Measurements from ENCODE around the gene R3HDM1. TPM values are rescaled to one million over a fixed set of nuclear protein-coding genes. Genes with fewer than 3 reads are reported as not detected.

Gene R3HDM1
- total and polyA plus RNA-seq, 2 of the 4 experiments (the other 2 are of a cell fraction), result 5.9 to 38.1 TPM

DNA sequence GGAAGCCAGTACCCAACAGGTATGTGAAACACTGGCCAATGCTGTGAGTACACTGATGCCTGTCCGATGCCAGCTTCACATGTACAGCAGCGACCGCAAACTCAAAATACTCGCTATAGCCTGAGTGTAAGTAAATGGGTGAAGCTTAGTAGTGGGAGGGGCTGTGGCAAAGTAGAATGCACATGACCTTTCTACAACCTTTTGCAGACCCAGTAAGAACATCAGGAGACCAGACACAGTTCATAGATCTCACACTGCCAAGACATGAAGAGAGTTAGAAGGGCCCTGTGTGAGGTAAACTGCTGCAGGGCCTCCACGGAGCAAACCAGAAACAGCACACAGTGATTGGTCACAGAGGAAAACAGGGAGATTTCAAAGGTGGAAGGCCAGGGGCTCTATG, 201.3 kb downstream of the R3HDM1 start:
- no peak overlapping the region for H3K18ac ChIP-seq (ENCODE audit: low read depth, low read length)
- H4K8ac ChIP-seq (ENCODE audit: low read depth in 2 of 2, low read length in 2 of 2), result no peak overlapping the region
- no peaks in the 10 kb centered on the region for H3K36me3 ChIP-seq (ENCODE audit: control insufficient read depth, insufficient read depth, low read length)
- no peak overlapping the region for H2BK5ac ChIP-seq (ENCODE audit: low read depth, low read length, poor library complexity, severe bottlenecking)
- H3K14ac ChIP-seq (replicated peaks; ENCODE audit: low read depth, low read length), result no peak overlapping the region
- H3K9me3 ChIP-seq (ENCODE audit: control insufficient read depth, insufficient read depth, low read length), result no peaks in the 10 kb centered on the region
- no peak overlapping the region for H3K9ac ChIP-seq (ENCODE audit: low read depth, low read length)
- H2AK9ac ChIP-seq (replicated peaks; ENCODE audit: low read depth, low read length, poor library complexity), result no peak overlapping the region
- no peak overlapping the region for H2AK5ac ChIP-seq (ENCODE audit: low read depth, low read length)
- WGBS, 2 experiments (ENCODE audit: extremely low coverage in 2 of 2, insufficient read length in 1 of 2), result 100% methylated on average over 2 of the region's 5 CpGs; no CpG with 5 or more reads in 1 of the 2 experiments
- H2AFZ ChIP-seq (replicated peaks; ENCODE audit: low read length, poor library complexity), result no peak overlapping the region
- no peak overlapping the region for H3K23ac ChIP-seq (ENCODE audit: low read depth, low read length)
- POLR2A ChIA-PET (ENCODE audit: unreplicated experiment), result interaction anchor here (0.5 kb wide), 1 partner anchor 27 kb away, joined by 4 read pairs; no protein-coding TSS in a partner anchor
- no peak overlapping the region for H3K4me3 ChIP-seq (ENCODE audit: insufficient read depth, low read depth, low read length)
- DNase-seq (no peak), ATAC-seq (ENCODE audit: low read depth) (no peak)
- H4K5ac ChIP-seq (ENCODE audit: low read depth, low read length), result no peak overlapping the region
- no peak for TF ChIP-seq RAD21 (IDR thresholded peaks at IDR 0.05; ENCODE audit: low read length)
- TF ChIP-seq, protein P1, sequence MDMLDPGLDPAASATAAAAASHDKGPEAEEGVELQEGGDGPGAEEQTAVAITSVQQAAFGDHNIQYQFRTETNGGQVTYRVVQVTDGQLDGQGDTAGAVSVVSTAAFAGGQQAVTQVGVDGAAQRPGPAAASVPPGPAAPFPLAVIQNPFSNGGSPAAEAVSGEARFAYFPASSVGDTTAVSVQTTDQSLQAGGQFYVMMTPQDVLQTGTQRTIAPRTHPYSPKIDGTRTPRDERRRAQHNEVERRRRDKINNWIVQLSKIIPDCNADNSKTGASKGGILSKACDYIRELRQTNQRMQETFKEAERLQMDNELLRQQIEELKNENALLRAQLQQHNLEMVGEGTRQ (IDR thresholded peaks at IDR 0.05; ENCODE audit: low read depth, low read length), result no peak
- no peak for TF ChIP-seq CTCF (conservative IDR thresholded peaks at IDR 0.05; ENCODE audit: low read depth, low read length)
- no peak for TF ChIP-seq MAZ (IDR thresholded peaks at IDR 0.05; ENCODE audit: borderline replicate concordance, low read depth, low read length)
- no peak for TF ChIP-seq SMC3 (IDR thresholded peaks at IDR 0.05; ENCODE audit: low read depth, low read length)
- TF ChIP-seq NFE2L2 (IDR thresholded peaks at IDR 0.05; ENCODE audit: low read depth, low read length), result no peak
- no peak for TF ChIP-seq RFX5 (IDR thresholded peaks at IDR 0.05; ENCODE audit: low read depth, low read length)
- no peak for TF ChIP-seq RCOR1 (IDR thresholded peaks at IDR 0.05; ENCODE audit: insufficient replicate concordance, low read length)
- TF ChIP-seq MXI1 (IDR thresholded peaks at IDR 0.05; ENCODE audit: borderline replicate concordance, low read depth, low read length), result no peak
- TF ChIP-seq, protein P2, sequence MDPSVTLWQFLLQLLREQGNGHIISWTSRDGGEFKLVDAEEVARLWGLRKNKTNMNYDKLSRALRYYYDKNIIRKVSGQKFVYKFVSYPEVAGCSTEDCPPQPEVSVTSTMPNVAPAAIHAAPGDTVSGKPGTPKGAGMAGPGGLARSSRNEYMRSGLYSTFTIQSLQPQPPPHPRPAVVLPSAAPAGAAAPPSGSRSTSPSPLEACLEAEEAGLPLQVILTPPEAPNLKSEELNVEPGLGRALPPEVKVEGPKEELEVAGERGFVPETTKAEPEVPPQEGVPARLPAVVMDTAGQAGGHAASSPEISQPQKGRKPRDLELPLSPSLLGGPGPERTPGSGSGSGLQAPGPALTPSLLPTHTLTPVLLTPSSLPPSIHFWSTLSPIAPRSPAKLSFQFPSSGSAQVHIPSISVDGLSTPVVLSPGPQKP (IDR thresholded peaks at IDR 0.05; ENCODE audit: borderline replicate concordance, low read depth, low read length), result no peak
- no peak for TF ChIP-seq BHLHE40 (IDR thresholded peaks at IDR 0.05; ENCODE audit: low read depth, low read length)
- no peak for TF ChIP-seq CHD1 (IDR thresholded peaks at IDR 0.05; ENCODE audit: low read depth, low read length)
- no peak for TF ChIP-seq CEBPB (IDR thresholded peaks at IDR 0.05; ENCODE audit: low read depth, low read length)
- TF ChIP-seq MAFK (IDR thresholded peaks at IDR 0.05; ENCODE audit: low read depth, low read length), result no peak
- TF ChIP-seq POLR2A (IDR thresholded peaks at IDR 0.05; ENCODE audit: low read depth, low read length), result no peak
- TF ChIP-seq FOS (IDR thresholded peaks at IDR 0.05; ENCODE audit: low read depth, low read length), result no peak
- H2BK120ac ChIP-seq (ENCODE audit: low read depth, low read length), result no peak overlapping the region
- no peak overlapping the region for H3K27ac ChIP-seq (ENCODE audit: insufficient read depth, low read length)
- H3K4ac ChIP-seq (ENCODE audit: low read depth, low read length), result no peak overlapping the region
- no peak overlapping the region for H4K91ac ChIP-seq (ENCODE audit: insufficient read depth, low read depth, low read length)
- intact Hi-C loops (cut with micrococcal nuclease) (no loop called here), dilution Hi-C loops (cut with HindIII; ENCODE audit: low sequenced_read_pairs, unreplicated experiment) (no loop called here), in situ Hi-C loops (cut with MboI; ENCODE audit: low sequenced_read_pairs) (no loop called here)
- H3K4me1 ChIP-seq (ENCODE audit: control insufficient read depth, insufficient read depth, low read length), result no peaks in the 10 kb centered on the region
- H3K9me1 ChIP-seq (ENCODE audit: insufficient read depth, low read length), result no peaks in the 10 kb centered on the region
- no TSS peak for BruUV-seq (replicated peaks)
- no peaks in the 10 kb centered on the region for H4K20me1 ChIP-seq (ENCODE audit: insufficient read depth, low read length)
- no peaks in the 10 kb centered on the region for H3K79me1 ChIP-seq (ENCODE audit: low read depth in 1 of 2, low read length in 2 of 2)
- H2BK20ac ChIP-seq (ENCODE audit: low read depth, low read length), result no peak overlapping the region
- H3K27me3 ChIP-seq (ENCODE audit: control insufficient read depth, insufficient read depth, low read length), result no peaks in the 10 kb centered on the region
- H2BK15ac ChIP-seq (ENCODE audit: low read depth, low read length), result no peak overlapping the region
- no peak overlapping the region for H3K4me2 ChIP-seq (ENCODE audit: low read depth, low read length)
- H3K56ac ChIP-seq (ENCODE audit: extremely low read depth, insufficient read depth, low read length), result no peak overlapping the region
- CTCF ChIA-PET, result interaction anchor here (1.3 kb wide), 1 partner anchor 8 kb away, joined by 3 read pairs; the partner anchor contains the start of gene UBXN4
